SH-SY5Y (cell line): ENCODE data around the gene COBL.

Source experiments
- GATA2 ChIP-seq: IDR thresholded peaks from 2 replicates; pipeline ENCODE4 v1.6.1; 2011; ENCODE audit warnings: mild to moderate bottlenecking, low read depth, low read length
- GATA3 ChIP-seq: IDR thresholded peaks from 2 replicates; pipeline ENCODE4 v1.6.1; 2011; ENCODE audit warnings: low read depth, mild to moderate bottlenecking, low read length, moderate library complexity

DNA sequence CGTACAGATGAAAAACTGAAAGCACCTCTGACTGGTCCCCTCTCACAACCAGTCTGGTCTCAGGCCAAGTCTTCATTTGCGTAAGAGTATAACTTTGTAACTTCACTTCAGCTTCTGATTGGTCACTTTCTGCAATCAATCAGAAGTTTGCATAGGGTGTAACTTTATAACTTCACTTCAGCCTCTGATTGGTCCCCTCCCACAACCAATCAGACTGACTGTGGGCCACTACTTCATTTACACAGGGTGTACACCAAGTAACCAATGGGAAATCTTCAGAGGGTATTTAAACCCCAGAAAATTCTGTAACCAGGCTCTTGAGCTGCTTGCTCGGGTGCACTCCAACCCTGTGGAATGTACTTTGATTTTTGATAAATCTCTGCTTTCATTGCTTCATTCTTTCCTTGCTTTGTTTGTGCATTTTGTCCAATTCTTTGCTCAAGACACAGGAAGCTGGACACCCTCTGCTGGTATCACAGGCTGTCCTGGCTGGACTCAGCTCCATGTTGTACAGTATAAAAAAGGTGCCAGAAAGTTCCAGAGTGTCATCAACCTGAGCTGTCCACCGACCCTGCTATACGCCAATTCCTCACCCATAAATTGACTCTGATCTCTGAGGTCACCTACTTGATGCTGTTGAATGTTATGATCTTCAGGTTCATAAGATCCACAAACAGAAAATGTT, 74.5 kb downstream of the COBL start:
- TF ChIP-seq GATA2 (no peak), GATA3 (no peak)
